Kidney epithelial cell (primary cell): ENCODE data around the gene C10orf90. TPM values are rescaled to one million over a fixed set of nuclear protein-coding genes. Genes with fewer than 3 reads are reported as not detected.

ENCODE experiments used
- DNase-seq: peaks from one replicate; pipeline ENCODE4 v3.0.0-alpha.2; 2010; ENCODE audit warnings: low read depth
- H3K27me3 ChIP-seq: 2 replicates; pipeline ENCODE4 v1.6.0; 2011; ENCODE audit warnings: low read length; ENCODE audit not compliant: control insufficient read depth, insufficient read depth
- H3K36me3 ChIP-seq: 2 replicates; pipeline ENCODE4 v1.5.1; 2011; ENCODE audit warnings: low read length; ENCODE audit not compliant: control insufficient read depth, insufficient read depth
- H3K4me3 ChIP-seq: 2 replicates; pipeline ENCODE4 v1.5.1; 2011; ENCODE audit warnings: low read depth, mild to moderate bottlenecking, control low read depth, low read length
- total RNA-seq: library from RNA; depleted of rRNA; stranded (reverse); fragments of >200 nt; gene quantifications from 2 replicates; pipeline ENCODE4 v1.2.3, GENCODE V29; 2015
- TF ChIP-seq, protein P1 (sequence below): IDR thresholded peaks from 2 replicates; pipeline ENCODE4 v1.5.1; 2011; ENCODE audit warnings: mild to moderate bottlenecking, moderate library complexity, low read length, control low read depth, inconsistent platforms; ENCODE audit not compliant: insufficient read depth, poor library complexity, severe bottlenecking

C10orf90 gene
- total RNA-seq, 1 donor from 2014 or later: not detected

DNA sequence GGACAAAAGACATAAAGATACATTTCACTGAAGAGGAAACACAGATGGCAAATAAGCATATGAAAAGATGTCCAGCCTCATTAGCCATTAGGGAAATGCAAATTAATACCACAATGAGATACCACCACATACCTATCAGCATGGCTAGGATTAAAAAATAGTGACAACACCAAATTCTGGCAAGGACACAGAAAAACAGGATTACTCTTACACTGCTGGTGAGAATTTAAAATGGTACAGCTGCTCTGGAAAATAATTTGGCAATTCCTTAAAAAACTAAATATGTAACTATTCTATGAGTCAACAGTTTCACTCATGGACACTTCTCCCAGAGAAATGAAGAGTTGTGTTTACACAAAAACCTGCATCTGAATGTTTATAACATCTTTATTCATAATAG lies 121.1 kb downstream of the C10orf90 start:
- Histone ChIP-seq H3K27me3 (no peaks in the 10 kb centered on the region), H3K4me3 (no peak overlapping the region), H3K36me3 (no peaks in the 10 kb centered on the region)
- TF ChIP-seq, protein P1, sequence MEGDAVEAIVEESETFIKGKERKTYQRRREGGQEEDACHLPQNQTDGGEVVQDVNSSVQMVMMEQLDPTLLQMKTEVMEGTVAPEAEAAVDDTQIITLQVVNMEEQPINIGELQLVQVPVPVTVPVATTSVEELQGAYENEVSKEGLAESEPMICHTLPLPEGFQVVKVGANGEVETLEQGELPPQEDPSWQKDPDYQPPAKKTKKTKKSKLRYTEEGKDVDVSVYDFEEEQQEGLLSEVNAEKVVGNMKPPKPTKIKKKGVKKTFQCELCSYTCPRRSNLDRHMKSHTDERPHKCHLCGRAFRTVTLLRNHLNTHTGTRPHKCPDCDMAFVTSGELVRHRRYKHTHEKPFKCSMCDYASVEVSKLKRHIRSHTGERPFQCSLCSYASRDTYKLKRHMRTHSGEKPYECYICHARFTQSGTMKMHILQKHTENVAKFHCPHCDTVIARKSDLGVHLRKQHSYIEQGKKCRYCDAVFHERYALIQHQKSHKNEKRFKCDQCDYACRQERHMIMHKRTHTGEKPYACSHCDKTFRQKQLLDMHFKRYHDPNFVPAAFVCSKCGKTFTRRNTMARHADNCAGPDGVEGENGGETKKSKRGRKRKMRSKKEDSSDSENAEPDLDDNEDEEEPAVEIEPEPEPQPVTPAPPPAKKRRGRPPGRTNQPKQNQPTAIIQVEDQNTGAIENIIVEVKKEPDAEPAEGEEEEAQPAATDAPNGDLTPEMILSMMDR: no peak
- DNase-seq: no peak

DNA sequence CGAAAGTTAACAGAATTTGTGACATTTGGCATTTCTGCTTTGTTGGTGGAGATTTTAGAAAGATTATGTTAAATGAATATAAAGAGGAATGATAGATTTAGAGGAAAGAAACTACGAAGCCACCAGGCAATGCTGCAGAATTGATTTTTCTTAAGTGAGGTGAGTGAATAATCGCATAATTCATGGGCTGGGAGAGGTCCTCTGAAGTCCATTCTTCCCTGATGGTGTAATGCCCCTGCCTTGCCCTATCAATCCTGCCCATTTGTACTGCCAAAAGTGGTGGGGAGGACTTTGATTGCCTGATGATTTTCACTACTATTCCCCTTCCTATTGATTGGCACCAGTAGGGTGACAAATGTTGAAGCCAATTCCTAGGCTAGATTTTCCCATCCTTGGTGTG lies 125.9 kb downstream of the C10orf90 start:
- Histone ChIP-seq H3K27me3 (no peaks in the 10 kb centered on the region), H3K36me3 (no peaks in the 10 kb centered on the region), H3K4me3 (no peak overlapping the region)
- DNase-seq: no peak
- TF ChIP-seq, protein P1: no peak

DNA sequence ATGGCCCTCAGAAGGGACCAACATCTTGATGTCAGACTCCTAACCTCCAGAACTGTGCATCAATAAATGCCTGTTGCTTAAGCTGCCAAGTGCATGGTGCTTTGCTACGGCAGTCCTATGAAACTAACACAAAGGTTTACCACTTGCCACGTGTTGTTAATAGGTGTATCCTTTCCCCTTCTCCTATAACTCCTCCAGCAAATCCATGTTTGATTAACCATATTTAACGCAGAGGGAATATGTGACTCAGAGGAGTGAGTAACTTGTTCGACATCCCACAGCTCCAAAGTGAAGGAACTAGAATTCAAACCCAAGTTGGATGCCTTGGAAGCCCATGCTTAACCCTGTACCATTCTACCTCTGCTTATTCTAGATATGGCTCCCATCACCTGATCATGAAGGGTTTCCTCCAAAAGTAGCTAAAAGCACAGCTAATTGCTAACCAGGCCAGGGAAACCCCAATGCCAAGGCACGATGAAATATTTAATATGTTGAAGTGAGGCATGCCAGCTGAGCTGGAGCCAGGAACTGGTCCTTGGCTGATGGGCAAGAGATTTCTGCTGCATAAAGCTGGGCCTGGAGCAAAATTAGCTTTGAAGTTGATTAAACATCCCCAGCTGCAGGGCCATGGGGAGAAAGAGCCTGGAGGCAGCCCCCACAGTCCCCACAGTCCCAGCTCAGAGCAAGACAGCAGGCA lies 131.9 kb downstream of the C10orf90 start:
- Histone ChIP-seq H3K4me3 (no peak overlapping the region), H3K36me3 (no peaks in the 10 kb centered on the region), H3K27me3 (no peaks in the 10 kb centered on the region)
- DNase-seq: no peak
- TF ChIP-seq, protein P1: no peak

DNA sequence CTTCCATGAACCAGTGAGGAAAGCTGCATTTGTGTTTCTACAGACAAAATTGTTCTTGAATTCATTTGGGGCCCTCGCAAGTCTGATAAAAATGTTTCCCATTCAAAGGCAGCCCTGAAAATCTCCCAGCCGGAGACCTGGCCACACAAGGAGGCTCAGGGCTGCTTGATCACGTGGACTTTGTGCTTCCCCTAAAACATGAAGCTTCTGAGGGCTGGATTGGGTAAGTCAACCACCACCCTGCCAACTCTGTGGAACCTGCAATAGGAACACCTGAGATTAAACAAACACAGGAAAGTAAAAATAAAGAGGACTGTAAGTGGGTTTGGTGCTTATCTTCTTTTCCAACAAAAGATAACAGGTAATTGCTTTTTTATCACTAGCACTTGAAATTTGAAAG lies 133.8 kb downstream of the C10orf90 start:
- TF ChIP-seq, protein P1: no peak
- Histone ChIP-seq H3K36me3 (no peaks in the 10 kb centered on the region), H3K27me3 (no peaks in the 10 kb centered on the region), H3K4me3 (no peak overlapping the region)
- DNase-seq: no peak

DNA sequence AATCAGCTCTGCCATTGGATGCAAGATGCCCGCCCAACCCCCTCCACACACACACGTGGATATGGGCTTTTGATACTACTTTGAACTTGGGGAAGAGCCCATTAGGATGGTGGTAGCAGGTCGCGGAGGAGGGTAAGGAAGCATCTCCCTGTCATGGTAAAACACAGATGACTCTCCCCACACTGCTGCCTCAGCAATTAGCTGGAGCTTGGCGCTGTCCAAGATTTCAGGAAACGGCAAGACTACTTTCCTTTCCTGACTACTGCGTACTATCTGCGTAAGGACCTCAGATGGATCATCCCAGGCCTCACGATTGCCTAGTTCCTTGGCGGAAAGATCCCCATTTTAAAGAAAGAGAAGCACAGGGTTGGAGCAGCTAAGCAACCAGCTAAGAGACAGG lies 134.3 kb downstream of the C10orf90 start:
- no peak overlapping the region for H3K4me3 ChIP-seq
- TF ChIP-seq, protein P1: no peak
- no peaks in the 10 kb centered on the region for H3K27me3 ChIP-seq
- no peaks in the 10 kb centered on the region for H3K36me3 ChIP-seq
- DNase-seq: no peak

DNA sequence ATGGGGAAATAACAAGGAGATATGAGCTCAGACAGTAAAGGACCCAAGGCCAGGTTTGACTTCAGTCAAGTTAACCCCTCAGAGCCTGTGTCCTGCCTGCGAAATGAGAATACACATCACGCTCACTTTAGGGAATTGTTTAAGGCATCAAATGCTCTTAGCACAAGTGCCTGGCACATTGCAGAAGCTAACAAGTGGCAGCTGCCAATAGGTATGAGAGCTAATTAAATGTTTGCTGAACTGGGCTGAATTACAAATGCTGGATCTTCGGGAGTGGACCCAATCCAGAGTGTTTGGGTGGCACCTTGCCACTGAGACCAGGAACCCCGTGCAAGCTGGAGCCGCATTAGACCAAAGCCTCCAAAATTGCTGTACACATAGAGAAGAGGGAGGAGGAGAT lies 136.8 kb downstream of the C10orf90 start:
- TF ChIP-seq, protein P1: no peak
- no peak overlapping the region for H3K4me3 ChIP-seq
- no peaks in the 10 kb centered on the region for H3K36me3 ChIP-seq
- DNase-seq: no peak
- no peaks in the 10 kb centered on the region for H3K27me3 ChIP-seq
